GM23248 (cell line): Measurements from ENCODE around the gene APOL2. TPM values are rescaled to one million over a fixed set of nuclear protein-coding genes. Genes with fewer than 3 reads are reported as not detected.
"Not testable (repeated sequence)": the region's sequence is repeated elsewhere in the genome, so short reads cannot be mapped to it uniquely, and the experiment has no call there.

Source experiments
- DNase-seq: peaks from one replicate; pipeline ENCODE4 v3.0.0-alpha.2; 2015
- H2AFZ ChIP-seq: fragments of 200-600 bp; sonication (generic); 2 replicates; pipeline ENCODE4 v1.6.1; 2016; ENCODE audit warnings: antibody characterized with exemption
- H3F3A ChIP-seq: fragments of 200-600 bp; sonication (generic); 2 replicates; pipeline ENCODE4 v1.6.1; 2016; ENCODE audit warnings: mild to moderate bottlenecking, antibody characterized with exemption, mixed run types; ENCODE audit not compliant: insufficient read depth
- H3K27ac ChIP-seq: fragments of 200-600 bp; sonication (generic); 2 replicates; pipeline ENCODE4 v1.5.1; 2016; ENCODE audit warnings: mild to moderate bottlenecking
- H3K27me3 ChIP-seq: fragments of 200-600 bp; sonication (generic); replicated peaks from 2 replicates; pipeline ENCODE4 v1.6.1; 2016; ENCODE audit warnings: mild to moderate bottlenecking; ENCODE audit not compliant: insufficient read depth
- H3K36me3 ChIP-seq: fragments of 200-600 bp; sonication (generic); 2 replicates; pipeline ENCODE4 v1.6.1; 2016; ENCODE audit warnings: low read depth, mild to moderate bottlenecking
- H3K4me1 ChIP-seq: fragments of 200-600 bp; sonication (generic); 2 replicates; pipeline ENCODE4 v1.6.1; 2016; ENCODE audit warnings: mild to moderate bottlenecking; ENCODE audit not compliant: insufficient read depth
- H3K4me2 ChIP-seq: fragments of 200-600 bp; sonication (generic); one replicate; pipeline ENCODE4 v1.6.1; 2016; ENCODE audit warnings: mild to moderate bottlenecking; ENCODE audit not compliant: unreplicated experiment
- H3K4me3 ChIP-seq: fragments of 200-600 bp; sonication (generic); 2 replicates; pipeline ENCODE4 v1.5.1; 2016; ENCODE audit warnings: mild to moderate bottlenecking
- H3K79me2 ChIP-seq: fragments of 200-600 bp; sonication (generic); 2 replicates; pipeline ENCODE4 v1.6.1; 2016; ENCODE audit warnings: mild to moderate bottlenecking; ENCODE audit not compliant: insufficient read depth
- H3K9ac ChIP-seq: fragments of 200-600 bp; sonication (generic); 2 replicates; pipeline ENCODE4 v1.6.1; 2016; ENCODE audit warnings: mild to moderate bottlenecking
- H3K9me2 ChIP-seq: fragments of 200-600 bp; sonication (generic); 2 replicates; pipeline ENCODE4 v1.6.1; 2016; ENCODE audit warnings: mixed run types, mild to moderate bottlenecking, moderate library complexity; ENCODE audit not compliant: insufficient read depth
- H3K9me3 ChIP-seq: fragments of 200-600 bp; sonication (generic); one replicate; pipeline ENCODE4 v1.6.1; 2017; ENCODE audit warnings: low read depth
- H4K20me1 ChIP-seq: fragments of 200-600 bp; sonication (generic); 2 replicates; pipeline ENCODE4 v1.6.0; 2016; ENCODE audit not compliant: insufficient read depth
- EZH2 ChIP-seq: fragments of 200-600 bp; sonication (generic); IDR thresholded peaks from 2 replicates; pipeline ENCODE4 v1.6.1; 2018; ENCODE audit warnings: antibody characterized with exemption, mild to moderate bottlenecking; ENCODE audit not compliant: insufficient read depth, poor library complexity, severe bottlenecking
- EZH2phosphoT487 ChIP-seq: fragments of 200-600 bp; sonication (generic); IDR thresholded peaks from 2 replicates; pipeline ENCODE4 v1.6.1; 2018; ENCODE audit warnings: antibody characterized with exemption, moderate library complexity, mild to moderate bottlenecking, low read depth; ENCODE audit not compliant: insufficient read depth
- WGBS, 2 experiments: methylation state at CpG; one replicate each; pipeline ENCODE4 v1.1.6; 2015 to 2017; ENCODE audit warnings: low lambda C conversion rate in 2 of 2, low coverage in 1 of 2; ENCODE audit errors: missing lambda C conversion rate in 2 of 2; 5-methylcytosine and 5-hydroxymethylcytosine counted together
- in situ Hi-C: fragments of 300-500 bp; cut with MboI; formaldehyde crosslinking; loops from 2 replicates; pipeline ENCODE4 v1.15.0; 2020
- polyA plus RNA-seq: library from polyadenylated mRNA; unstranded; fragments of >200 nt; fragmentation: Nextera tagmentation; extraction: Ambion mirVana; gene quantifications from 2 replicates; pipeline ENCODE4 v1.2.1, GENCODE V29; 2016
- total RNA-seq: library from RNA; depleted of rRNA; stranded (reverse); fragments of >200 nt; shearing (Covaris generic); gene quantifications from 2 replicates; pipeline ENCODE4 v1.2.3, GENCODE V29; 2014

The APOL2 gene
- total and polyA plus RNA-seq, 2 experiments from 2014 or later = 28.4 to 37.7 TPM

- in situ Hi-C loops = no loop called here
- no peak overlapping the region for H3K4me2 ChIP-seq
Measured at GRCh38 chr22:36204001-36204631, 35.2 kb downstream of the APOL2 start.

GRCh38 chr22:36203441-36203840, 35.9 kb downstream of the APOL2 start:
- H3K9me3 ChIP-seq, H3K4me3 ChIP-seq, in situ Hi-C loops, H3K27ac ChIP-seq, H3K27me3 ChIP-seq, H3K4me1 ChIP-seq, H3K79me2 ChIP-seq, H3K9me2 ChIP-seq, H4K20me1 ChIP-seq, H3K9ac ChIP-seq, H3K4me2 ChIP-seq, H2AFZ ChIP-seq, H3K36me3 ChIP-seq, DNase-seq, H3F3A ChIP-seq: not testable (repeated sequence)
- 86 to 93% methylated on average over 7 of the region's 7 CpGs for WGBS, 2 experiments

More at GRCh38 chr22:36204001-36204631, 35.2 kb downstream of the APOL2 start:
- Histone ChIP-seq H3K27ac (no peak overlapping the region), H4K20me1 (no peaks in the 10 kb centered on the region), H3F3A (no peaks in the 10 kb centered on the region), H3K9ac (no peak overlapping the region), H3K27me3 (no peaks in the 10 kb centered on the region), H3K9me2 (no peaks in the 10 kb centered on the region), H3K4me3 (no peak overlapping the region), H3K9me3 (no peaks in the 10 kb centered on the region), H3K36me3 (no peaks in the 10 kb centered on the region), H2AFZ (no peak overlapping the region), H3K79me2 (no peaks in the 10 kb centered on the region), H3K4me1 (0 out of 2 replicates have a peak, but pooled peaks cover 4% of the 10 kb centered on the region)
- TF ChIP-seq EZH2phosphoT487 (no peak), EZH2 (no peak)
- 61 to 69% methylated on average over 8 of the region's 8 CpGs for whole genome bisulfite sequencing, 2 experiments
- no peak for DNase-seq

- H3K27me3 ChIP-seq, H3K9me3 ChIP-seq, H4K20me1 ChIP-seq, H3K9me2 ChIP-seq, H3K4me3 ChIP-seq, H3K27ac ChIP-seq, DNase-seq, in situ Hi-C loops, H3F3A ChIP-seq, H3K4me1 ChIP-seq, H3K4me2 ChIP-seq, H2AFZ ChIP-seq, H3K9ac ChIP-seq, H3K79me2 ChIP-seq, H3K36me3 ChIP-seq: not testable (repeated sequence)
- WGBS, 2 experiments = 72 to 73% methylated on average over 8 of the region's 8 CpGs
Measured at GRCh38 chr22:36202906-36203305, 36.4 kb downstream of the APOL2 start.

- no peak within 1 kb of the TSS for H3K4me2 ChIP-seq
- H3K9me2 ChIP-seq = no peaks in the 10 kb centered on the region
- peaks cover 6% of the 10 kb centered on the region; the same call in 1 of the 2 replicates for H3K4me1 ChIP-seq
- TF ChIP-seq EZH2 (no peak), EZH2phosphoT487 (no peak)
- DNase-seq = peak; percentile 35
- H3K27me3 ChIP-seq = no peaks in the 10 kb centered on the region
- no peaks in the 10 kb centered on the region for H3F3A ChIP-seq
- WGBS, 2 experiments = 26 to 28% methylated on average over 12 to 13 of the region's 13 CpGs
- H3K9me3 ChIP-seq = no peaks in the 10 kb centered on the region
- no peaks in the 10 kb centered on the region for H4K20me1 ChIP-seq
- no peak within 1 kb of the TSS for H3K4me3 ChIP-seq
- H3K27ac ChIP-seq = no peak within 1 kb of the TSS
- in situ Hi-C loops = no loop called here
- no peak within 1 kb of the TSS for H3K9ac ChIP-seq
- H3K36me3 ChIP-seq = no peaks in the 10 kb centered on the region
- peak within 1 kb of the TSS; percentile 34; the same call in 1 of the 2 replicates for H2AFZ ChIP-seq
- no peaks in the 10 kb centered on the region for H3K79me2 ChIP-seq
Measured at GRCh38 chr22:36201630-36202319, 37.6 kb downstream of the APOL2 start, which contains the start of gene APOL4. TSS of gene APOL4 (minus strand) at chr22:36201809. CDS start at chr22:36201734, 75 bp downstream.

GRCh38 chr22:36201025-36201424, 38.3 kb downstream of the APOL2 start:
- in situ Hi-C loops, H3K9ac ChIP-seq, H3F3A ChIP-seq, DNase-seq, H3K27me3 ChIP-seq, H3K9me3 ChIP-seq, H3K4me2 ChIP-seq, H4K20me1 ChIP-seq, H3K27ac ChIP-seq, H2AFZ ChIP-seq, H3K9me2 ChIP-seq, H3K4me1 ChIP-seq, H3K36me3 ChIP-seq, H3K79me2 ChIP-seq, H3K4me3 ChIP-seq: not testable (repeated sequence)
- WGBS, 2 experiments = 20 to 55% methylated on average over 1 of the region's 5 CpGs
